Left cardiac atrium (tissue), 4 donors: ENCODE data around the gene CEMIP. TPM values are rescaled to one million over a fixed set of nuclear protein-coding genes. Genes with fewer than 3 reads are reported as not detected.

Experiments used
- ATAC-seq, 2 donors: fragments of 200-7000 bp; cut with Tn5 transposase; one replicate each; pipeline ENCODE4 v1.9.1; 2020; ENCODE audit warnings: mild to moderate bottlenecking in 2 of 2, moderate library complexity in 2 of 2
- DNase-seq: peaks from one replicate; pipeline ENCODE4 v3.0.0-alpha.2; 2020
- intact Hi-C, 2 donors: fragments of 100-400 bp; cut with DNase I; formaldehyde crosslinking; loops; one replicate each; pipeline versions ENCODE4 v1.14.1 to v1.15.1; 2022 to 2023
- long read RNA-seq: library from polyadenylated mRNA; unstranded; transcript quantifications from one replicate; pipeline ENCODE4 v2.0.0, GENCODE V29; 2021
- total RNA-seq, 2 donors: library from RNA; stranded (reverse); fragmentation: NEBNext Ultra II Directional; extraction: Animal tissue kit (Norgen Biotek cat#: 25700); gene quantifications; one replicate each; pipeline ENCODE4 v1.2.1, GENCODE V29; 2021
- donor health status: DM: no; HTN: yes; CAD: no.
- donor health status: DM: no; HTN: yes; CAD: no; lungs with severe emphysema.
- donor health status: DM: yes; HTN: yes; CAD: no.
- donor health status: Dilated cardiomyopathy.

Gene CEMIP
- total RNA-seq = 1 to 10 TPM in 1 of 2 donors, under 1 TPM in 1; 0.44 to 1.6 TPM
- long read RNA-seq = 0 reads

- ATAC-seq = peak; percentile 85 to 90
- intact Hi-C loops = loop anchor here (2.0 to 10.0 kb wide), 6 partner anchors 84 to 324 kb away; partner anchors contain the start of gene ABHD17C (in 1 of the 2)
- DNase-seq = peak; percentile 77
Observed at GRCh38 chr15:80778964-80779657, at the start of gene CEMIP. CEMIP (plus strand) TSS chr15:80779370; CDS start chr15:80873880, 94,510 bp downstream.

GRCh38 chr15:80730387-80730786 lies 48.8 kb upstream of the CEMIP start:
- ATAC-seq (no peak), DNase-seq (no peak)
- intact Hi-C loops = no loop called here

- DNase-seq (no peak), ATAC-seq (peak in 1 of 2 donors; percentile 49)
- intact Hi-C loops = no loop called here
Observed at GRCh38 chr15:80730926-80731325, 48.2 kb upstream of the CEMIP start.

GRCh38 chr15:80732167-80732566 lies 47.0 kb upstream of the CEMIP start:
- ATAC-seq = peak; percentile 50 to 84
- intact Hi-C loops = no loop called here

GRCh38 chr15:80732818-80733217 lies 46.4 kb upstream of the CEMIP start:
- no peak for ATAC-seq
- no peak for DNase-seq
- intact Hi-C loops = no loop called here

More at GRCh38 chr15:80732167-80732566, 47.0 kb upstream of the CEMIP start:
- no peak for DNase-seq

- ATAC-seq (no peak), DNase-seq (no peak)
- intact Hi-C loops = no loop called here
Observed at GRCh38 chr15:80733460-80733859, 45.7 kb upstream of the CEMIP start.

- DNase-seq (no peak), ATAC-seq (no peak)
- intact Hi-C loops = no loop called here
Observed at GRCh38 chr15:80735344-80735743, 43.8 kb upstream of the CEMIP start.

- DNase-seq (no peak), ATAC-seq (no peak)
- intact Hi-C loops = no loop called here
Observed at GRCh38 chr15:80736560-80736959, 42.6 kb upstream of the CEMIP start.

- DNase-seq (no peak), ATAC-seq (no peak)
- intact Hi-C loops = no loop called here
Observed at GRCh38 chr15:80739919-80740318, 39.3 kb upstream of the CEMIP start.

- no peak for ATAC-seq
- intact Hi-C loops = no loop called here
Observed at GRCh38 chr15:80742081-80742480, 37.1 kb upstream of the CEMIP start.

GRCh38 chr15:80743189-80743833 lies 35.9 kb upstream of the CEMIP start:
- ATAC-seq (no peak), DNase-seq (no peak)
- intact Hi-C loops = no loop called here

More at GRCh38 chr15:80742081-80742480, 37.1 kb upstream of the CEMIP start:
- no peak for DNase-seq

- intact Hi-C loops = no loop called here
- ATAC-seq = no peak
Observed at GRCh38 chr15:80744415-80744814, 34.8 kb upstream of the CEMIP start.

GRCh38 chr15:80744826-80745225 lies 34.3 kb upstream of the CEMIP start:
- intact Hi-C loops = no loop called here
- DNase-seq = no peak
- no peak for ATAC-seq

More at GRCh38 chr15:80744415-80744814, 34.8 kb upstream of the CEMIP start:
- DNase-seq = no peak

GRCh38 chr15:80745888-80746287 lies 33.3 kb upstream of the CEMIP start:
- intact Hi-C loops = no loop called here
- ATAC-seq = no peak
- no peak for DNase-seq

GRCh38 chr15:80747317-80748053 lies 31.7 kb upstream of the CEMIP start:
- no peak for ATAC-seq
- intact Hi-C loops = no loop called here
- DNase-seq = no peak

GRCh38 chr15:80749589-80749988 lies 29.6 kb upstream of the CEMIP start:
- ATAC-seq (no peak), DNase-seq (no peak)
- intact Hi-C loops = no loop called here

- ATAC-seq = no peak
- intact Hi-C loops = no loop called here
Observed at GRCh38 chr15:80750575-80750974, 28.6 kb upstream of the CEMIP start.

GRCh38 chr15:80752204-80752603 lies 27.0 kb upstream of the CEMIP start:
- no peak for DNase-seq
- intact Hi-C loops = no loop called here
- no peak for ATAC-seq

More at GRCh38 chr15:80750575-80750974, 28.6 kb upstream of the CEMIP start:
- DNase-seq = no peak

GRCh38 chr15:80753161-80753560 lies 26.0 kb upstream of the CEMIP start:
- intact Hi-C loops = no loop called here
- DNase-seq (no peak), ATAC-seq (no peak)

- intact Hi-C loops = no loop called here
- DNase-seq = no peak
- no peak for ATAC-seq
Observed at GRCh38 chr15:80754014-80754413, 25.2 kb upstream of the CEMIP start.
